AML-193 (cell line): ENCODE measurements around the gene RNF186.
"Not testable (repeated sequence)": the region's sequence is repeated elsewhere in the genome, so short reads cannot be mapped to it uniquely, and the experiment has no call there.

Experiments
- DNase-seq, 2 experiments: peaks; one replicate each; lab custom pipeline; 2025; lab: John Stamatoyannopoulos, UW

Gene RNF186

GRCh38 chr1:19824541-19824940, 9.5 kb upstream of the RNF186 start:
- no peak for DNase-seq

GRCh38 chr1:19824036-19824435, 9.0 kb upstream of the RNF186 start:
- DNase-seq: no peak

GRCh38 chr1:19819701-19820100, 4.6 kb upstream of the RNF186 start:
- DNase-seq: no peak

- DNase-seq: no peak
Measured at GRCh38 chr1:19818324-19818723, 3.2 kb upstream of the RNF186 start.

GRCh38 chr1:19817160-19817559, 2.1 kb upstream of the RNF186 start:
- DNase-seq: no peak

- DNase-seq: not testable (repeated sequence)
Measured at GRCh38 chr1:19816737-19817086, 1.6 kb upstream of the RNF186 start.

- no peak for DNase-seq
Measured at GRCh38 chr1:19815801-19816736, 986 bp upstream of the RNF186 start.

- DNase-seq: no peak
Measured at GRCh38 chr1:19814244-19814661, 830 bp downstream of the RNF186 start.

- DNase-seq: no peak
Measured at GRCh38 chr1:19813643-19813960, 1.5 kb downstream of the RNF186 start.

GRCh38 chr1:19812875-19813642, 2.0 kb downstream of the RNF186 start:
- no peak for DNase-seq

GRCh38 chr1:19811206-19811851, 3.8 kb downstream of the RNF186 start:
- peak; percentile 48 to 61 for DNase-seq

- no peak for DNase-seq
Measured at GRCh38 chr1:19809044-19809750, 5.9 kb downstream of the RNF186 start.

GRCh38 chr1:19808351-19808750, 6.7 kb downstream of the RNF186 start:
- no peak for DNase-seq

GRCh38 chr1:19804831-19805251, 10.2 kb downstream of the RNF186 start:
- DNase-seq: no peak

GRCh38 chr1:19802269-19802668, 12.8 kb downstream of the RNF186 start:
- DNase-seq: no peak

GRCh38 chr1:19800076-19800804, 14.8 kb downstream of the RNF186 start:
- peak; percentile 38 to 45 for DNase-seq

GRCh38 chr1:19799230-19800075, 15.6 kb downstream of the RNF186 start, which contains the start of gene TMCO4:
TMCO4 (minus strand) TSS chr1:19799916; CDS start chr1:19780758, 19,158 bp downstream.
- DNase-seq: peak; percentile 28 to 39

- DNase-seq: no peak
Measured at GRCh38 chr1:19798486-19799229, 16.4 kb downstream of the RNF186 start.

GRCh38 chr1:19797827-19798226, 17.3 kb downstream of the RNF186 start:
- no peak for DNase-seq

- no peak for DNase-seq
Measured at GRCh38 chr1:19794583-19794982, 20.5 kb downstream of the RNF186 start.
